ENCODE results near the gene C17orf107. TPM values are rescaled to one million over a fixed set of nuclear protein-coding genes. Genes with fewer than 3 reads are reported as not detected.
"Not testable (repeated sequence)": the region's sequence is repeated elsewhere in the genome, so short reads cannot be mapped to it uniquely, and the experiment has no call there.

Gene C17orf107
- total RNA-seq, 1 experiment from 2014 or later = 2.4 TPM

DNA sequence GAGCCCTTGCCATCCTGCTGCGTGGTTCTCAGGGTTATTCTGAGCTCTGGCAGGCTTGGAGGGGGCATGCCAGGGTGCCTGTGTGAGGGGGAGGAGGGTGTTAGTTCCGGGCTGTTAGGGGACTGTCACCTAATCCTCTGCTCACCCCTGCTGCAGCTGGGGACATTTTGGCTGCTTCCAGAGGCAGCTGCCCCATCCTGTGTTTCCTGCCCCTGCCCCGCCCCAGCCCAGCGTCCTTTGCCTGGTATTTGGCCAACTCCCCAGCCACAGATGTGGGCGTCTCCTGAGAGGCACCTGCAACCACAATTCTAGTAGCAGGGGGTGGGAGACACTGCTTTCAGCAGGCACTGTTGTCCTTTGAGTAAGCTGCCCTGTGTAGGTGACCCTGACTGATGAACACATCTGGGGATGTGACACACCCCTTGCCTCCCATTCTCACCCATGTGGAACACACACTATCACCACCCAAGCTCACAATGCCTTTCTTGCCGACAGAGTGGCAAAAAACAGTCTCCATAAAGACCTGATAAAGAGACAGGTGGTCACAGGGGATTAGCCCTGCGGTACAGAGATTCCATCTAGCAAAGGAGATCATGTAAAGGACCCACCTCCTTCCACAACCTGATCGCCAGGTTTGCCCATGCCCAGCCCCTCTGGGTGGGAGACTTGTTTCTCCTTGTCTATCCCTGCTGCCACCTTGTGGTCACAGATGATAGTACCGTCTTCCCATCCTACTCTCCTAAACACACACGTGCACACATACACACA, 3.9 kb downstream of the C17orf107 start, which contains the start of gene CHRNE:
Gene CHRNE (minus strand): TSS at position 48 of the 768 bp plus-strand sequence. CDS start 35 bp downstream, at position 13.
- intact Hi-C loops (cut with micrococcal nuclease; ENCODE audit: unreplicated experiment) (no loop called here), in situ Hi-C loops (cut with HindIII; ENCODE audit: low pct_unique_long_range_greater_than_20kb, low sequenced_read_pairs) (no loop called here)
- no TSS peak for BruUV-seq (replicated peaks)
- ChIA-PET CTCF (interaction anchor here (0.5 kb wide), 1 partner anchor 48 kb away, joined by 3 read pairs; no protein-coding TSS in a partner anchor), POLR2A (no interaction called here)
- Histone ChIP-seq H3K4me1 (ENCODE audit: control insufficient read depth, insufficient read depth, low read length) (peaks cover 1% of the 10 kb centered on the region), H3K36me3 (ENCODE audit: control insufficient read depth, insufficient read depth, low read length) (no peaks in the 10 kb centered on the region), H3K9me3 (ENCODE audit: control insufficient read depth, insufficient read depth, low read depth, low read length) (no peaks in the 10 kb centered on the region), H3K4me3 (ENCODE audit: low read depth in 2 of 2, low read length in 2 of 2) (no peak within 1 kb of the TSS; a peak in 1 of 4 replicates), H3K27ac (ENCODE audit: low read length) (no peak within 1 kb of the TSS), H3K27me3 (ENCODE audit: control insufficient read depth, insufficient read depth, low read length) (no peaks in the 10 kb centered on the region)
- TF ChIP-seq TCF7L2 (IDR thresholded peaks at IDR 0.05; ENCODE audit: low read depth, low read length) = no peak
- TF ChIP-seq, protein P1, sequence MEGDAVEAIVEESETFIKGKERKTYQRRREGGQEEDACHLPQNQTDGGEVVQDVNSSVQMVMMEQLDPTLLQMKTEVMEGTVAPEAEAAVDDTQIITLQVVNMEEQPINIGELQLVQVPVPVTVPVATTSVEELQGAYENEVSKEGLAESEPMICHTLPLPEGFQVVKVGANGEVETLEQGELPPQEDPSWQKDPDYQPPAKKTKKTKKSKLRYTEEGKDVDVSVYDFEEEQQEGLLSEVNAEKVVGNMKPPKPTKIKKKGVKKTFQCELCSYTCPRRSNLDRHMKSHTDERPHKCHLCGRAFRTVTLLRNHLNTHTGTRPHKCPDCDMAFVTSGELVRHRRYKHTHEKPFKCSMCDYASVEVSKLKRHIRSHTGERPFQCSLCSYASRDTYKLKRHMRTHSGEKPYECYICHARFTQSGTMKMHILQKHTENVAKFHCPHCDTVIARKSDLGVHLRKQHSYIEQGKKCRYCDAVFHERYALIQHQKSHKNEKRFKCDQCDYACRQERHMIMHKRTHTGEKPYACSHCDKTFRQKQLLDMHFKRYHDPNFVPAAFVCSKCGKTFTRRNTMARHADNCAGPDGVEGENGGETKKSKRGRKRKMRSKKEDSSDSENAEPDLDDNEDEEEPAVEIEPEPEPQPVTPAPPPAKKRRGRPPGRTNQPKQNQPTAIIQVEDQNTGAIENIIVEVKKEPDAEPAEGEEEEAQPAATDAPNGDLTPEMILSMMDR (IDR thresholded peaks at IDR 0.05) = peak; percentile 89
- peak; percentile 74 for ATAC-seq
- peak; percentile 71 for DNase-seq (ENCODE audit: low read depth, low spot score)

DNA sequence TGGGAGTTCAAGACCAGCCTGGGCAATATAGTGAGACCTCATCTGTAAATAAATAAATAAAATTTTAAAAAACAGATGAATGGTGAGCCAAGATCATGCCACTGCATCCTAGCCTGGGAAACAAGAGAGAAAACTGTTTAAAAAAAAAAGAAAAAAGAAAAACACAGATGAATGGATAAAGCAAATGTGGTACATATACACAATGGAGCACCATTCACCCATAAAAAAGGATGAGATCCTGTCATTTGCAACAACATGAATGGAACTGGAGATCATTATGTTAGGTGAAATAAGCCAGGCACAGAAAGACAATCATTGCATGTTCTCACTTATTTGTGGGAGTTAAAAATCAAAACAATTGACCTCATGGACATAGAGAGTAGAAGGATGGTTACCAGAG, 7.3 kb downstream of the C17orf107 start:
- POLR2A ChIA-PET = interaction anchor here (0.6 kb wide), 1 partner anchor 289 kb away, joined by 10 read pairs; no protein-coding TSS in a partner anchor
- in situ Hi-C loops (cut with HindIII; ENCODE audit: low pct_unique_long_range_greater_than_20kb, low sequenced_read_pairs) = not testable (repeated sequence)

DNA sequence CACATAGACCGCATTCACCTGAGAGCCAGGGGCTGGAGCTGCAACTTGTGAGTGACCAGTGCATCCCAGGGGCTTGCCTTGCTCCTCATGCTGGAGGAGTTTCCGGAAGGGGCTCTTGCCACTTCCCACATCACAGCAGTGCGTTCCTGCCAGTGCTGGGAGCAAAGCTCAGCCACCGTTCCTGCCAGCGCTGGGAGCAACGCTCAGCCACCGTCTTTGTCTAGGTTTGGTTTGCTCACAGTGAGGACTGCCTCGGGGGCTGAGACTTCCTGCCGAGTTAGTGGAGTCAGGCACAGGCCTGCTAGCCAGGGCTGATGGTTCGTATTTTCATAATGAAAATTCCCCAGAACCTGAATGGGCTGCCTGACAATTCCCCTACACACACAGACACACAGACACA, 9.0 kb downstream of the C17orf107 start:
- Histone ChIP-seq H3K9me3 (ENCODE audit: control insufficient read depth, insufficient read depth, low read depth, low read length) (no peaks in the 10 kb centered on the region), H3K4me3 (ENCODE audit: low read depth in 2 of 2, low read length in 2 of 2) (no peak overlapping the region), H3K27ac (ENCODE audit: low read length) (peak overlapping the region; percentile 34; the same call in 1 of the 2 replicates), H3K4me1 (ENCODE audit: control insufficient read depth, insufficient read depth, low read length) (peaks cover 8% of the 10 kb centered on the region; the same call in 1 of the 2 replicates), H3K27me3 (ENCODE audit: control insufficient read depth, insufficient read depth, low read length) (no peaks in the 10 kb centered on the region), H3K36me3 (ENCODE audit: control insufficient read depth, insufficient read depth, low read length) (no peaks in the 10 kb centered on the region)
- DNase-seq (ENCODE audit: low read depth, low spot score) = no peak
- BruUV-seq (replicated peaks) = no TSS peak
- ChIA-PET POLR2A (no interaction called here), CTCF (interaction anchor here (0.6 to 1.1 kb wide), 2 partner anchors 9 to 27 kb away, joined by 3 to 4 read pairs; partner anchors contain the start of gene C17orf107)
- TF ChIP-seq, protein P1 (IDR thresholded peaks at IDR 0.05) = no peak
- no peak for TF ChIP-seq TCF7L2 (IDR thresholded peaks at IDR 0.05; ENCODE audit: low read depth, low read length)
- no peak for TF ChIP-seq SIN3A (IDR thresholded peaks at IDR 0.05; ENCODE audit: borderline replicate concordance, insufficient read depth, low read depth, low read length)
- TF ChIP-seq POLR2AphosphoS5 (IDR thresholded peaks at IDR 0.05; ENCODE audit: low read depth, low read length) = no peak
- TF ChIP-seq, protein P2, sequence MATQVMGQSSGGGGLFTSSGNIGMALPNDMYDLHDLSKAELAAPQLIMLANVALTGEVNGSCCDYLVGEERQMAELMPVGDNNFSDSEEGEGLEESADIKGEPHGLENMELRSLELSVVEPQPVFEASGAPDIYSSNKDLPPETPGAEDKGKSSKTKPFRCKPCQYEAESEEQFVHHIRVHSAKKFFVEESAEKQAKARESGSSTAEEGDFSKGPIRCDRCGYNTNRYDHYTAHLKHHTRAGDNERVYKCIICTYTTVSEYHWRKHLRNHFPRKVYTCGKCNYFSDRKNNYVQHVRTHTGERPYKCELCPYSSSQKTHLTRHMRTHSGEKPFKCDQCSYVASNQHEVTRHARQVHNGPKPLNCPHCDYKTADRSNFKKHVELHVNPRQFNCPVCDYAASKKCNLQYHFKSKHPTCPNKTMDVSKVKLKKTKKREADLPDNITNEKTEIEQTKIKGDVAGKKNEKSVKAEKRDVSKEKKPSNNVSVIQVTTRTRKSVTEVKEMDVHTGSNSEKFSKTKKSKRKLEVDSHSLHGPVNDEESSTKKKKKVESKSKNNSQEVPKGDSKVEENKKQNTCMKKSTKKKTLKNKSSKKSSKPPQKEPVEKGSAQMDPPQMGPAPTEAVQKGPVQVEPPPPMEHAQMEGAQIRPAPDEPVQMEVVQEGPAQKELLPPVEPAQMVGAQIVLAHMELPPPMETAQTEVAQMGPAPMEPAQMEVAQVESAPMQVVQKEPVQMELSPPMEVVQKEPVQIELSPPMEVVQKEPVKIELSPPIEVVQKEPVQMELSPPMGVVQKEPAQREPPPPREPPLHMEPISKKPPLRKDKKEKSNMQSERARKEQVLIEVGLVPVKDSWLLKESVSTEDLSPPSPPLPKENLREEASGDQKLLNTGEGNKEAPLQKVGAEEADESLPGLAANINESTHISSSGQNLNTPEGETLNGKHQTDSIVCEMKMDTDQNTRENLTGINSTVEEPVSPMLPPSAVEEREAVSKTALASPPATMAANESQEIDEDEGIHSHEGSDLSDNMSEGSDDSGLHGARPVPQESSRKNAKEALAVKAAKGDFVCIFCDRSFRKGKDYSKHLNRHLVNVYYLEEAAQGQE (IDR thresholded peaks at IDR 0.05; ENCODE audit: insufficient read depth in 1 of 2, low read depth in 2 of 2, low read length in 1 of 2) = no peak
- ATAC-seq = peak; percentile 65
- in situ Hi-C loops (cut with HindIII; ENCODE audit: low pct_unique_long_range_greater_than_20kb, low sequenced_read_pairs) = no loop called here
- intact Hi-C loops (cut with micrococcal nuclease; ENCODE audit: unreplicated experiment) = no loop called here

More for the DNA sequence above, 7.3 kb downstream of the C17orf107 start:
- H3K9me3 ChIP-seq (ENCODE audit: control insufficient read depth, insufficient read depth, low read depth, low read length); DNase-seq (ENCODE audit: low read depth, low spot score); H3K36me3 ChIP-seq (ENCODE audit: control insufficient read depth, insufficient read depth, low read length); ATAC-seq; H3K4me3 ChIP-seq (ENCODE audit: low read depth in 2 of 2, low read length in 2 of 2); BruUV-seq (replicated peaks); H3K27ac ChIP-seq (ENCODE audit: low read length); H3K27me3 ChIP-seq (ENCODE audit: control insufficient read depth, insufficient read depth, low read length); intact Hi-C loops (cut with micrococcal nuclease; ENCODE audit: unreplicated experiment); H3K4me1 ChIP-seq (ENCODE audit: control insufficient read depth, insufficient read depth, low read length): not testable (repeated sequence)
- CTCF ChIA-PET = interaction anchor here (0.6 to 0.7 kb wide), 2 partner anchors 10 to 15 kb away, joined by 3 to 7 read pairs; no protein-coding TSS in a partner anchor
